Measurements from ENCODE around the gene TMC5. TPM values are rescaled to one million over a fixed set of nuclear protein-coding genes. Genes with fewer than 3 reads are reported as not detected.

The TMC5 gene
- polyA plus RNA-seq, 1 donor from 2014 or later: not detected

GRCh38 chr16:19374402-19374801 is 43.3 kb upstream of the TMC5 start:
- Histone ChIP-seq H3K4me2 (ENCODE audit: low read length) (no peak overlapping the region), H3F3A (ENCODE audit: insufficient read depth, low read length, poor library complexity, severe bottlenecking) (no peaks in the 10 kb centered on the region), H3K79me2 (replicated peaks; ENCODE audit: insufficient read depth, low read length) (no peaks in the 10 kb centered on the region), H3K27ac (ENCODE audit: low read length) (no peak overlapping the region), H4K20me1 (ENCODE audit: insufficient read depth) (no peaks in the 10 kb centered on the region), H3K9me3 (ENCODE audit: low read length) (no peaks in the 10 kb centered on the region), H3K9me2 (ENCODE audit: insufficient read depth, low read length) (no peaks in the 10 kb centered on the region), H3K9ac (ENCODE audit: low read length) (no peak overlapping the region), H3K36me3 (ENCODE audit: insufficient read depth, low read length) (no peaks in the 10 kb centered on the region), H3K4me3 (ENCODE audit: low read length) (no peak overlapping the region), H3K27me3 (ENCODE audit: insufficient read depth, low read depth, low read length) (no peaks in the 10 kb centered on the region), H2AFZ (ENCODE audit: low read depth, low read length) (no peak overlapping the region)
- TF ChIP-seq EP300 (conservative IDR thresholded peaks at IDR 0.05; ENCODE audit: poor library complexity, severe bottlenecking): no peak
- TF ChIP-seq MXI1 (conservative IDR thresholded peaks at IDR 0.05; ENCODE audit: poor library complexity, severe bottlenecking): no peak
- no peak for TF ChIP-seq RAD21 (conservative IDR thresholded peaks at IDR 0.05)
- no peak for TF ChIP-seq CTCF (IDR thresholded peaks at IDR 0.05; ENCODE audit: poor library complexity, severe bottlenecking)
- TF ChIP-seq TAF1 (IDR thresholded peaks at IDR 0.05; ENCODE audit: low read depth): no peak
- no peak for TF ChIP-seq REST (IDR thresholded peaks at IDR 0.05; ENCODE audit: borderline replicate concordance)
- no peak for TF ChIP-seq POLR2AphosphoS5 (IDR thresholded peaks at IDR 0.05)
- TF ChIP-seq SMC3 (conservative IDR thresholded peaks at IDR 0.05; ENCODE audit: poor library complexity): no peak

- H3K36me3 ChIP-seq (ENCODE audit: insufficient read depth, low read length): no peaks in the 10 kb centered on the region
- no peaks in the 10 kb centered on the region for H3K79me2 ChIP-seq (replicated peaks; ENCODE audit: insufficient read depth, low read length)
- H3K9me3 ChIP-seq (ENCODE audit: low read length): no peaks in the 10 kb centered on the region
- no peak overlapping the region for H3K4me3 ChIP-seq (ENCODE audit: low read length)
- no peak overlapping the region for H2AFZ ChIP-seq (ENCODE audit: low read depth, low read length)
- no peak overlapping the region for H3K27ac ChIP-seq (ENCODE audit: low read length)
- H3K4me2 ChIP-seq (ENCODE audit: low read length): no peak overlapping the region
- no peaks in the 10 kb centered on the region for H3K27me3 ChIP-seq (ENCODE audit: insufficient read depth, low read depth, low read length)
- H3K9me2 ChIP-seq (ENCODE audit: insufficient read depth, low read length): no peaks in the 10 kb centered on the region
- no peaks in the 10 kb centered on the region for H3F3A ChIP-seq (ENCODE audit: insufficient read depth, low read length, poor library complexity, severe bottlenecking)
- TF ChIP-seq EZH2 (IDR thresholded peaks at IDR 0.05; ENCODE audit: borderline replicate concordance, insufficient read depth, low read length, poor library complexity, severe bottlenecking): no peak
- no peak for TF ChIP-seq TAF1 (IDR thresholded peaks at IDR 0.05; ENCODE audit: low read depth)
- TF ChIP-seq POLR2AphosphoS5 (IDR thresholded peaks at IDR 0.05): no peak
- no peak for TF ChIP-seq MXI1 (conservative IDR thresholded peaks at IDR 0.05; ENCODE audit: poor library complexity, severe bottlenecking)
- no peak for TF ChIP-seq REST (IDR thresholded peaks at IDR 0.05; ENCODE audit: borderline replicate concordance)
- peak; percentile 92 for TF ChIP-seq CTCF (IDR thresholded peaks at IDR 0.05; ENCODE audit: poor library complexity, severe bottlenecking)
- peak; percentile 95 for TF ChIP-seq RAD21 (conservative IDR thresholded peaks at IDR 0.05)
- peak; percentile 94 for TF ChIP-seq SMC3 (conservative IDR thresholded peaks at IDR 0.05; ENCODE audit: poor library complexity)
- no peak for TF ChIP-seq EP300 (conservative IDR thresholded peaks at IDR 0.05; ENCODE audit: poor library complexity, severe bottlenecking)
- H3K9ac ChIP-seq (ENCODE audit: low read length): no peak overlapping the region
- no peaks in the 10 kb centered on the region for H4K20me1 ChIP-seq (ENCODE audit: insufficient read depth)
Observed at GRCh38 chr16:19375561-19376158, 42.0 kb upstream of the TMC5 start.
